GM23338 (cell line): Measurements from ENCODE around the gene TMEM125. TPM values are rescaled to one million over a fixed set of nuclear protein-coding genes. Genes with fewer than 3 reads are reported as not detected.

Source experiments
- ATAC-seq: fragments of 200-7000 bp; cut with Tn5 transposase; 3 replicates; pipeline ENCODE4 v1.9.1; 2020
- DNase-seq: peaks from one replicate; pipeline ENCODE4 v3.0.0-alpha.2; 2015; ENCODE audit warnings: low spot score
- H2AFZ ChIP-seq: fragments of 200-600 bp; sonication (generic); 2 replicates; pipeline ENCODE4 v1.8.0; 2016; ENCODE audit warnings: antibody characterized with exemption, mild to moderate bottlenecking, moderate library complexity
- H3F3A ChIP-seq: fragments of 200-600 bp; sonication (generic); replicated peaks from 2 replicates; pipeline ENCODE4 v1.8.0; 2017; ENCODE audit warnings: antibody characterized with exemption, mixed run types, low read depth
- H3K27ac ChIP-seq: fragments of 200-600 bp; sonication (generic); 2 replicates; pipeline ENCODE4 v1.6.1; 2016; ENCODE audit warnings: low read depth
- H3K27me3 ChIP-seq: fragments of 200-600 bp; sonication (generic); 2 replicates; pipeline ENCODE4 v1.8.0; 2016; ENCODE audit warnings: mild to moderate bottlenecking, mixed run types, moderate library complexity; ENCODE audit not compliant: insufficient read depth
- H3K36me3 ChIP-seq: fragments of 200-600 bp; sonication (generic); 2 replicates; pipeline ENCODE4 v1.8.0; 2016; ENCODE audit warnings: mild to moderate bottlenecking; ENCODE audit not compliant: insufficient read depth
- H3K4me1 ChIP-seq: fragments of 200-600 bp; sonication (generic); 2 replicates; pipeline ENCODE4 v1.8.0; 2016; ENCODE audit warnings: mild to moderate bottlenecking, moderate library complexity; ENCODE audit not compliant: insufficient read depth
- H3K4me2 ChIP-seq: fragments of 200-600 bp; sonication (generic); 2 replicates; pipeline ENCODE4 v1.7.1; 2017; ENCODE audit warnings: mixed run types
- H3K4me3 ChIP-seq: fragments of 200-600 bp; sonication (generic); 2 replicates; pipeline ENCODE4 v1.6.1; 2016; ENCODE audit warnings: mixed run types
- H3K79me2 ChIP-seq: fragments of 200-600 bp; sonication (generic); replicated peaks from 2 replicates; pipeline ENCODE4 v1.8.0; 2017; ENCODE audit warnings: mild to moderate bottlenecking; ENCODE audit not compliant: insufficient read depth
- H3K9me2 ChIP-seq: fragments of 200-600 bp; sonication (generic); 2 replicates; pipeline ENCODE4 v1.8.0; 2017; ENCODE audit not compliant: insufficient read depth
- H4K20me1 ChIP-seq: fragments of 200-600 bp; sonication (generic); replicated peaks from 2 replicates; pipeline ENCODE4 v1.8.0; 2017; ENCODE audit warnings: mild to moderate bottlenecking; ENCODE audit not compliant: insufficient read depth
- H3K27ac Mint-ChIP-seq: 2 replicates; pipeline ENCODE4 v1.8.0; 2020; ENCODE audit warnings: inconsistent platforms, mild to moderate bottlenecking, moderate library complexity, mixed read lengths
- H3K27me3 Mint-ChIP-seq: 3 replicates; pipeline ENCODE4 v1.8.0; 2022; ENCODE audit warnings: low read depth, mild to moderate bottlenecking, moderate library complexity, mixed read lengths, inconsistent platforms; ENCODE audit not compliant: insufficient read depth, poor library complexity
- H3K36me3 Mint-ChIP-seq: 3 replicates; pipeline ENCODE4 v1.8.0; 2021; ENCODE audit warnings: low read depth, mild to moderate bottlenecking, inconsistent platforms, moderate library complexity, mixed read lengths
- H3K4me1 Mint-ChIP-seq: 3 replicates; pipeline ENCODE4 v1.8.0; 2020; ENCODE audit warnings: mild to moderate bottlenecking, inconsistent platforms, mixed read lengths
- H3K4me3 Mint-ChIP-seq: 3 replicates; pipeline ENCODE4 v1.8.0; 2021; ENCODE audit warnings: moderate library complexity, mild to moderate bottlenecking, inconsistent platforms, mixed read lengths
- H3K9me3 Mint-ChIP-seq: 3 replicates; pipeline ENCODE4 v1.8.0; 2020; ENCODE audit warnings: moderate library complexity, mild to moderate bottlenecking, inconsistent platforms, mixed read lengths
- CREB1 ChIP-seq: fragments of 250-450 bp; sonication (Bioruptor Pico); IDR thresholded peaks from 2 replicates; pipeline ENCODE4 v1.5.0; 2020; ENCODE audit warnings: low read depth, mild to moderate bottlenecking, moderate library complexity
- CTCF ChIP-seq, 2 experiments: fragments of 200-600 bp in 1 of 2; sonication (generic) in 1 of 2; conservative IDR thresholded peaks; 2 replicates each; pipeline versions ENCODE4 v1.5.1 to v1.6.1; 2016 to 2017; ENCODE audit warnings: antibody characterized with exemption in 2 of 2, low read depth in 2 of 2, mild to moderate bottlenecking in 2 of 2, moderate library complexity in 1 of 2
- EZH2 ChIP-seq: fragments of 200-600 bp; sonication (generic); IDR thresholded peaks from one replicate; pipeline ENCODE4 v1.8.0; 2017; ENCODE audit warnings: antibody characterized with exemption, mild to moderate bottlenecking, low read depth; ENCODE audit not compliant: unreplicated experiment
- EZH2phosphoT487 ChIP-seq: fragments of 200-600 bp; sonication (generic); IDR thresholded peaks from one replicate; pipeline ENCODE4 v1.8.1; 2018; ENCODE audit warnings: antibody characterized with exemption; ENCODE audit not compliant: unreplicated experiment
- JUNB ChIP-seq: IDR thresholded peaks from one replicate; pipeline ENCODE4 v1.6.1; 2016; ENCODE audit warnings: antibody characterized with exemption; ENCODE audit not compliant: unreplicated experiment
- NANOG ChIP-seq: IDR thresholded peaks from 2 replicates; pipeline ENCODE4 v1.6.1; 2016; ENCODE audit warnings: antibody characterized with exemption, borderline replicate concordance
- POLR2AphosphoS5 ChIP-seq: IDR thresholded peaks from 2 replicates; pipeline ENCODE4 v1.6.1; 2016; ENCODE audit warnings: antibody characterized with exemption, low read depth
- STAT1 ChIP-seq: IDR thresholded peaks from one replicate; pipeline ENCODE4 v1.6.1; 2016; ENCODE audit warnings: antibody characterized with exemption; ENCODE audit not compliant: unreplicated experiment
- ZNF114 ChIP-seq: fragments of 250-450 bp; sonication (Bioruptor Pico); IDR thresholded peaks from 2 replicates; pipeline ENCODE4 v1.5.0; 2020; ENCODE audit warnings: mild to moderate bottlenecking, moderate library complexity
- ZNF331 ChIP-seq: fragments of 250-450 bp; sonication (Bioruptor Pico); IDR thresholded peaks from 2 replicates; pipeline ENCODE4 v1.5.0; 2020; ENCODE audit warnings: low read depth, mild to moderate bottlenecking, moderate library complexity
- polyA plus RNA-seq: library from polyadenylated mRNA; unstranded; fragments of >200 nt; fragmentation: Nextera tagmentation; extraction: Ambion mirVana; gene quantifications from 2 replicates; pipeline ENCODE4 v1.2.1, GENCODE V29; 2016
- total RNA-seq: library from RNA; depleted of rRNA; stranded (reverse); fragments of >200 nt; shearing (Covaris generic); gene quantifications from 2 replicates; pipeline ENCODE4 v1.2.3, GENCODE V29; 2014
- TF ChIP-seq, protein P1 (sequence below): fragments of 250-450 bp; sonication (Bioruptor Pico); IDR thresholded peaks from 2 replicates; pipeline ENCODE4 v1.5.0; 2020; ENCODE audit warnings: mild to moderate bottlenecking, moderate library complexity
- TF ChIP-seq, protein P2 (sequence below): IDR thresholded peaks from 2 replicates; pipeline ENCODE4 v1.6.1; 2016; ENCODE audit warnings: antibody characterized with exemption
- TF ChIP-seq, protein P3 (sequence below): IDR thresholded peaks from one replicate; pipeline ENCODE4 v1.6.1; 2018; ENCODE audit warnings: antibody characterized with exemption; ENCODE audit not compliant: unreplicated experiment

The TMEM125 gene
- total and polyA plus RNA-seq, 2 experiments from 2014 or later: 16.8 to 39.3 TPM

- no peaks in the 10 kb centered on the region for H3K9me3 Mint-ChIP-seq
- no peaks in the 10 kb centered on the region; the same call in 2 of the 3 replicates for H3K36me3 Mint-ChIP-seq
- no peaks in the 10 kb centered on the region for H3K36me3 ChIP-seq
- DNase-seq: no peak
- H3K27me3 ChIP-seq: no peaks in the 10 kb centered on the region
- H3K4me2 ChIP-seq: no peak overlapping the region
- H2AFZ ChIP-seq: no peak overlapping the region
- peaks cover 15% of the 10 kb centered on the region for H3K27me3 Mint-ChIP-seq
- H3K4me1 ChIP-seq: no peaks in the 10 kb centered on the region
- H4K20me1 ChIP-seq: no peaks in the 10 kb centered on the region
- H3K27ac ChIP-seq: no peak overlapping the region
- no peaks in the 10 kb centered on the region for H3K9me2 ChIP-seq
- no peak overlapping the region for H3K4me3 Mint-ChIP-seq
- no peaks in the 10 kb centered on the region for H3K79me2 ChIP-seq
- no peaks in the 10 kb centered on the region for H3F3A ChIP-seq
- H3K4me3 ChIP-seq: no peak overlapping the region
- TF ChIP-seq, protein P1, sequence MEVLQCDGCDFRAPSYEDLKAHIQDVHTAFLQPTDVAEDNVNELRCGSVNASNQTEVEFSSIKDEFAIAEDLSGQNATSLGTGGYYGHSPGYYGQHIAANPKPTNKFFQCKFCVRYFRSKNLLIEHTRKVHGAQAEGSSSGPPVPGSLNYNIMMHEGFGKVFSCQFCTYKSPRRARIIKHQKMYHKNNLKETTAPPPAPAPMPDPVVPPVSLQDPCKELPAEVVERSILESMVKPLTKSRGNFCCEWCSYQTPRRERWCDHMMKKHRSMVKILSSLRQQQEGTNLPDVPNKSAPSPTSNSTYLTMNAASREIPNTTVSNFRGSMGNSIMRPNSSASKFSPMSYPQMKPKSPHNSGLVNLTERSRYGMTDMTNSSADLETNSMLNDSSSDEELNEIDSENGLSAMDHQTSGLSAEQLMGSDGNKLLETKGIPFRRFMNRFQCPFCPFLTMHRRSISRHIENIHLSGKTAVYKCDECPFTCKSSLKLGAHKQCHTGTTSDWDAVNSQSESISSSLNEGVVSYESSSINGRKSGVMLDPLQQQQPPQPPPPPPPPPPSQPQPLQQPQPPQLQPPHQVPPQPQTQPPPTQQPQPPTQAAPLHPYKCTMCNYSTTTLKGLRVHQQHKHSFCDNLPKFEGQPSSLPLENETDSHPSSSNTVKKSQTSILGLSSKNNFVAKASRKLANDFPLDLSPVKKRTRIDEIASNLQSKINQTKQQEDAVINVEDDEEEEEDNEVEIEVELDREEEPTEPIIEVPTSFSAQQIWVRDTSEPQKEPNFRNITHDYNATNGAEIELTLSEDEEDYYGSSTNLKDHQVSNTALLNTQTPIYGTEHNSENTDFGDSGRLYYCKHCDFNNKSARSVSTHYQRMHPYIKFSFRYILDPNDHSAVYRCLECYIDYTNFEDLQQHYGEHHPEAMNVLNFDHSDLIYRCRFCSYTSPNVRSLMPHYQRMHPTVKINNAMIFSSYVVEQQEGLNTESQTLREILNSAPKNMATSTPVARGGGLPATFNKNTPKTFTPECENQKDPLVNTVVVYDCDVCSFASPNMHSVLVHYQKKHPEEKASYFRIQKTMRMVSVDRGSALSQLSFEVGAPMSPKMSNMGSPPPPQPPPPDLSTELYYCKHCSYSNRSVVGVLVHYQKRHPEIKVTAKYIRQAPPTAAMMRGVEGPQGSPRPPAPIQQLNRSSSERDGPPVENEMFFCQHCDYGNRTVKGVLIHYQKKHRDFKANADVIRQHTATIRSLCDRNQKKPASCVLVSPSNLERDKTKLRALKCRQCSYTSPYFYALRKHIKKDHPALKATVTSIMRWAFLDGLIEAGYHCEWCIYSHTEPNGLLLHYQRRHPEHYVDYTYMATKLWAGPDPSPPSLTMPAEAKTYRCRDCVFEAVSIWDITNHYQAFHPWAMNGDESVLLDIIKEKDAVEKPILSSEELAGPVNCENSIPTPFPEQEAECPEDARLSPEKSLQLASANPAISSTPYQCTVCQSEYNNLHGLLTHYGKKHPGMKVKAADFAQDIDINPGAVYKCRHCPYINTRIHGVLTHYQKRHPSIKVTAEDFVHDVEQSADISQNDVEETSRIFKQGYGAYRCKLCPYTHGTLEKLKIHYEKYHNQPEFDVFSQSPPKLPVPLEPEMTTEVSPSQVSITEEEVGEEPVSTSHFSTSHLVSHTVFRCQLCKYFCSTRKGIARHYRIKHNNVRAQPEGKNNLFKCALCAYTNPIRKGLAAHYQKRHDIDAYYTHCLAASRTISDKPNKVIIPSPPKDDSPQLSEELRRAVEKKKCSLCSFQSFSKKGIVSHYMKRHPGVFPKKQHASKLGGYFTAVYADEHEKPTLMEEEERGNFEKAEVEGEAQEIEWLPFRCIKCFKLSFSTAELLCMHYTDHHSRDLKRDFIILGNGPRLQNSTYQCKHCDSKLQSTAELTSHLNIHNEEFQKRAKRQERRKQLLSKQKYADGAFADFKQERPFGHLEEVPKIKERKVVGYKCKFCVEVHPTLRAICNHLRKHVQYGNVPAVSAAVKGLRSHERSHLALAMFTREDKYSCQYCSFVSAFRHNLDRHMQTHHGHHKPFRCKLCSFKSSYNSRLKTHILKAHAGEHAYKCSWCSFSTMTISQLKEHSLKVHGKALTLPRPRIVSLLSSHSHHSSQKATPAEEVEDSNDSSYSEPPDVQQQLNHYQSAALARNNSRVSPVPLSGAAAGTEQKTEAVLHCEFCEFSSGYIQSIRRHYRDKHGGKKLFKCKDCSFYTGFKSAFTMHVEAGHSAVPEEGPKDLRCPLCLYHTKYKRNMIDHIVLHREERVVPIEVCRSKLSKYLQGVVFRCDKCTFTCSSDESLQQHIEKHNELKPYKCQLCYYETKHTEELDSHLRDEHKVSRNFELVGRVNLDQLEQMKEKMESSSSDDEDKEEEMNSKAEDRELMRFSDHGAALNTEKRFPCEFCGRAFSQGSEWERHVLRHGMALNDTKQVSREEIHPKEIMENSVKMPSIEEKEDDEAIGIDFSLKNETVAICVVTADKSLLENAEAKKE (CRISPR knock-in tag): no peak
- TF ChIP-seq STAT1: no peak
- TF ChIP-seq, protein P2, sequence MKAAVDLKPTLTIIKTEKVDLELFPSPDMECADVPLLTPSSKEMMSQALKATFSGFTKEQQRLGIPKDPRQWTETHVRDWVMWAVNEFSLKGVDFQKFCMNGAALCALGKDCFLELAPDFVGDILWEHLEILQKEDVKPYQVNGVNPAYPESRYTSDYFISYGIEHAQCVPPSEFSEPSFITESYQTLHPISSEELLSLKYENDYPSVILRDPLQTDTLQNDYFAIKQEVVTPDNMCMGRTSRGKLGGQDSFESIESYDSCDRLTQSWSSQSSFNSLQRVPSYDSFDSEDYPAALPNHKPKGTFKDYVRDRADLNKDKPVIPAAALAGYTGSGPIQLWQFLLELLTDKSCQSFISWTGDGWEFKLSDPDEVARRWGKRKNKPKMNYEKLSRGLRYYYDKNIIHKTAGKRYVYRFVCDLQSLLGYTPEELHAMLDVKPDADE: no peak
- TF ChIP-seq EZH2phosphoT487: no peak
- no peak for TF ChIP-seq JUNB
- TF ChIP-seq, protein P3, sequence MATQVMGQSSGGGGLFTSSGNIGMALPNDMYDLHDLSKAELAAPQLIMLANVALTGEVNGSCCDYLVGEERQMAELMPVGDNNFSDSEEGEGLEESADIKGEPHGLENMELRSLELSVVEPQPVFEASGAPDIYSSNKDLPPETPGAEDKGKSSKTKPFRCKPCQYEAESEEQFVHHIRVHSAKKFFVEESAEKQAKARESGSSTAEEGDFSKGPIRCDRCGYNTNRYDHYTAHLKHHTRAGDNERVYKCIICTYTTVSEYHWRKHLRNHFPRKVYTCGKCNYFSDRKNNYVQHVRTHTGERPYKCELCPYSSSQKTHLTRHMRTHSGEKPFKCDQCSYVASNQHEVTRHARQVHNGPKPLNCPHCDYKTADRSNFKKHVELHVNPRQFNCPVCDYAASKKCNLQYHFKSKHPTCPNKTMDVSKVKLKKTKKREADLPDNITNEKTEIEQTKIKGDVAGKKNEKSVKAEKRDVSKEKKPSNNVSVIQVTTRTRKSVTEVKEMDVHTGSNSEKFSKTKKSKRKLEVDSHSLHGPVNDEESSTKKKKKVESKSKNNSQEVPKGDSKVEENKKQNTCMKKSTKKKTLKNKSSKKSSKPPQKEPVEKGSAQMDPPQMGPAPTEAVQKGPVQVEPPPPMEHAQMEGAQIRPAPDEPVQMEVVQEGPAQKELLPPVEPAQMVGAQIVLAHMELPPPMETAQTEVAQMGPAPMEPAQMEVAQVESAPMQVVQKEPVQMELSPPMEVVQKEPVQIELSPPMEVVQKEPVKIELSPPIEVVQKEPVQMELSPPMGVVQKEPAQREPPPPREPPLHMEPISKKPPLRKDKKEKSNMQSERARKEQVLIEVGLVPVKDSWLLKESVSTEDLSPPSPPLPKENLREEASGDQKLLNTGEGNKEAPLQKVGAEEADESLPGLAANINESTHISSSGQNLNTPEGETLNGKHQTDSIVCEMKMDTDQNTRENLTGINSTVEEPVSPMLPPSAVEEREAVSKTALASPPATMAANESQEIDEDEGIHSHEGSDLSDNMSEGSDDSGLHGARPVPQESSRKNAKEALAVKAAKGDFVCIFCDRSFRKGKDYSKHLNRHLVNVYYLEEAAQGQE: no peak
- TF ChIP-seq ZNF331: no peak
- TF ChIP-seq EZH2: no peak
- TF ChIP-seq ZNF114 (CRISPR knock-in tag): no peak
- TF ChIP-seq CTCF (conservative IDR thresholded peaks at IDR 0.05; ENCODE audit: low read depth in 2 of 2): no peak
- no peak for TF ChIP-seq NANOG
- no peak for TF ChIP-seq POLR2AphosphoS5
- TF ChIP-seq CREB1 (CRISPR knock-in tag): no peak
- peaks cover 4% of the 10 kb centered on the region for H3K4me1 Mint-ChIP-seq
- no peak for ATAC-seq
- H3K27ac Mint-ChIP-seq: no peak overlapping the region
Measured at GRCh38 chr1:43308635-43309404, 39.0 kb downstream of the TMEM125 start.
